Esophagus muscularis mucosa (tissue), 4 donors: Measurements from ENCODE around the gene SMIM29. TPM values are rescaled to one million over a fixed set of nuclear protein-coding genes. Genes with fewer than 3 reads are reported as not detected.
A peak's percentile ranks its signal among the peaks of the same experiment; 100 is the strongest.

Source experiments
- DNase-seq: peaks from one replicate; pipeline ENCODE4 v3.0.0-alpha.2; 2017; ENCODE audit errors: extremely low spot score
- H3K27ac ChIP-seq, 4 donors: fragments of 200-600 bp; sonication (generic); replicated peaks in 1 of 4; 1 replicate in 3 of 4; 2 replicates in 1 of 4; pipeline ENCODE4 v1.5.1; 2016 to 2019; ENCODE audit warnings: mild to moderate bottlenecking in 1 of 4
- H3K27me3 ChIP-seq, 4 donors: fragments of 200-600 bp; sonication (generic); one replicate each; pipeline versions ENCODE4 v1.5.1 to v1.6.0; 2016 to 2019
- H3K36me3 ChIP-seq, 4 donors: fragments of 200-600 bp; sonication (generic); one replicate each; pipeline ENCODE4 v1.5.1; 2016 to 2019
- H3K4me1 ChIP-seq, 4 donors: fragments of 200-600 bp; sonication (generic); one replicate each; pipeline ENCODE4 v1.5.1; 2016 to 2019
- H3K4me3 ChIP-seq, 4 donors: fragments of 200-600 bp; sonication (generic); 1 replicate in 2 of 4; 2 replicates in 2 of 4; pipeline ENCODE4 v1.5.1; 2016 to 2019; ENCODE audit warnings: mild to moderate bottlenecking in 4 of 4, moderate library complexity in 1 of 4
- H3K9me3 ChIP-seq, 4 donors: fragments of 200-600 bp; sonication (generic); 1 replicate in 3 of 4; 2 replicates in 1 of 4; pipeline ENCODE4 v1.5.1; 2016 to 2019
- CTCF ChIP-seq, 3 experiments: fragments of 200-600 bp in 2 of 3; fragments of 450-650 bp in 1 of 3; sonication (generic) in 2 of 3; IDR thresholded peaks; one replicate each; pipeline ENCODE4 v1.5.1; 2017 to 2019; ENCODE audit warnings: antibody characterized with exemption in 3 of 3, mild to moderate bottlenecking in 2 of 3, moderate library complexity in 1 of 3
- EP300 ChIP-seq: sonication (generic); formaldehyde crosslinking; IDR thresholded peaks from one replicate; pipeline ENCODE4 v1.6.1; 2017; ENCODE audit warnings: antibody characterized with exemption
- POLR2A ChIP-seq: fragments of 450-650 bp; IDR thresholded peaks from one replicate; pipeline ENCODE4 v1.6.1; 2017; ENCODE audit warnings: antibody characterized with exemption, moderate library complexity, mild to moderate bottlenecking, low read depth
- POLR2AphosphoS5 ChIP-seq, 2 donors: sonication (generic); formaldehyde crosslinking; IDR thresholded peaks; one replicate each; pipeline ENCODE4 v1.6.1; 2017; ENCODE audit warnings: antibody characterized with exemption in 2 of 2
- WGBS: methylation state at CpG from one replicate; pipeline ENCODE4 v1.1.5; 2018; 5-methylcytosine and 5-hydroxymethylcytosine counted together
- intact Hi-C: fragments of 100-400 bp; cut with DNase I; formaldehyde crosslinking; loops from one replicate; pipeline ENCODE4 v1.15.1; 2023
- total RNA-seq, 4 donors: library from RNA; depleted of rRNA; stranded (reverse); fragments of >200 nt; gene quantifications; one replicate each; pipeline versions ENCODE4 v1.1.0 to v1.2.1, GENCODE V29; 2016

SMIM29 gene
- total RNA-seq, 4 donors from 2014 or later: 21.2 to 26.3 (median 23.4) TPM

- 0% methylated on average over 33 of the region's 91 CpGs for WGBS
- TF ChIP-seq POLR2AphosphoS5 (IDR thresholded peaks at IDR 0.05) (peak; percentile 71 to 88), CTCF (IDR thresholded peaks at IDR 0.05) (no peak), EP300 (no peak), POLR2A (peak; percentile 48)
- Histone ChIP-seq H3K27ac (peak within 1 kb of the TSS; percentile 90 to 93 (median 91)), H3K4me1 (peaks cover 20 to 29% (median 28%) of the 10 kb centered on the region in 4 donors), H3K36me3 (peaks cover 4 to 13% (median 8%) of the 10 kb centered on the region in 4 donors), H3K4me3 (peak within 1 kb of the TSS; percentile 76 to 84 (median 80)), H3K27me3 (no peaks in the 10 kb centered on the region), H3K9me3 (no peaks in the 10 kb centered on the region)
- intact Hi-C loops: no loop called here
- peak; percentile 96 for DNase-seq
Observed at GRCh38 chr6:34236443-34237315, 12.1 kb downstream of the SMIM29 start, which contains the start of gene HMGA1. HMGA1 (plus strand) TSS chr6:34236873; CDS start chr6:34240781, 3,908 bp downstream.

GRCh38 chr6:34236131-34236442, 12.7 kb downstream of the SMIM29 start:
- peak overlapping the region; percentile 76 to 84 (median 80) for H3K4me3 ChIP-seq
- H3K36me3 ChIP-seq: peaks cover 0 to 8% (median 5%) of the 10 kb centered on the region in 4 donors
- DNase-seq: no peak
- no peaks in the 10 kb centered on the region for H3K9me3 ChIP-seq
- peak overlapping the region; percentile 90 to 93 (median 91) for H3K27ac ChIP-seq
- no peaks in the 10 kb centered on the region for H3K27me3 ChIP-seq
- H3K4me1 ChIP-seq: peaks cover 20 to 29% (median 28%) of the 10 kb centered on the region in 4 donors
- WGBS: 43% methylated on average over 9 of the region's 13 CpGs
- intact Hi-C loops: no loop called here
- TF ChIP-seq CTCF (IDR thresholded peaks at IDR 0.05) (no peak), EP300 (no peak), POLR2AphosphoS5 (IDR thresholded peaks at IDR 0.05) (no peak), POLR2A (no peak)

- peak overlapping the region; percentile 90 to 93 (median 91) for H3K27ac ChIP-seq
- DNase-seq: no peak
- 38% methylated on average over 47 of the region's 75 CpGs for WGBS
Observed at GRCh38 chr6:34235307-34236130, 13.3 kb downstream of the SMIM29 start.

More at GRCh38 chr6:34235307-34236130, 13.3 kb downstream of the SMIM29 start:
- H3K27me3 ChIP-seq: no peaks in the 10 kb centered on the region
- peak; percentile 3 to 7 for TF ChIP-seq POLR2AphosphoS5 (IDR thresholded peaks at IDR 0.05)
- TF ChIP-seq POLR2A: no peak
- TF ChIP-seq CTCF (IDR thresholded peaks at IDR 0.05): no peak
- H3K36me3 ChIP-seq: peaks cover 0 to 2% (median under 1%) of the 10 kb centered on the region in 4 donors
- no peaks in the 10 kb centered on the region for H3K9me3 ChIP-seq
- H3K4me3 ChIP-seq: peak overlapping the region; percentile 76 to 84 (median 80)
- peaks cover 20 to 29% (median 28%) of the 10 kb centered on the region in 4 donors for H3K4me1 ChIP-seq
- intact Hi-C loops: no loop called here
